Putamen (tissue), 1 donor: ENCODE data around the gene ISCA2.
A peak's percentile ranks its signal among the peaks of the same experiment; 100 is the strongest.
"Not testable (repeated sequence)": the region's sequence is repeated elsewhere in the genome, so short reads cannot be mapped to it uniquely, and the experiment has no call there.

ENCODE experiments used
- DNase-seq: peaks from one replicate; pipeline ENCODE4 v3.0.0-alpha.2; 2016; ENCODE audit warnings: low spot score

ISCA2 gene, protein sequence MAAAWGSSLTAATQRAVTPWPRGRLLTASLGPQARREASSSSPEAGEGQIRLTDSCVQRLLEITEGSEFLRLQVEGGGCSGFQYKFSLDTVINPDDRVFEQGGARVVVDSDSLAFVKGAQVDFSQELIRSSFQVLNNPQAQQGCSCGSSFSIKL

DNA sequence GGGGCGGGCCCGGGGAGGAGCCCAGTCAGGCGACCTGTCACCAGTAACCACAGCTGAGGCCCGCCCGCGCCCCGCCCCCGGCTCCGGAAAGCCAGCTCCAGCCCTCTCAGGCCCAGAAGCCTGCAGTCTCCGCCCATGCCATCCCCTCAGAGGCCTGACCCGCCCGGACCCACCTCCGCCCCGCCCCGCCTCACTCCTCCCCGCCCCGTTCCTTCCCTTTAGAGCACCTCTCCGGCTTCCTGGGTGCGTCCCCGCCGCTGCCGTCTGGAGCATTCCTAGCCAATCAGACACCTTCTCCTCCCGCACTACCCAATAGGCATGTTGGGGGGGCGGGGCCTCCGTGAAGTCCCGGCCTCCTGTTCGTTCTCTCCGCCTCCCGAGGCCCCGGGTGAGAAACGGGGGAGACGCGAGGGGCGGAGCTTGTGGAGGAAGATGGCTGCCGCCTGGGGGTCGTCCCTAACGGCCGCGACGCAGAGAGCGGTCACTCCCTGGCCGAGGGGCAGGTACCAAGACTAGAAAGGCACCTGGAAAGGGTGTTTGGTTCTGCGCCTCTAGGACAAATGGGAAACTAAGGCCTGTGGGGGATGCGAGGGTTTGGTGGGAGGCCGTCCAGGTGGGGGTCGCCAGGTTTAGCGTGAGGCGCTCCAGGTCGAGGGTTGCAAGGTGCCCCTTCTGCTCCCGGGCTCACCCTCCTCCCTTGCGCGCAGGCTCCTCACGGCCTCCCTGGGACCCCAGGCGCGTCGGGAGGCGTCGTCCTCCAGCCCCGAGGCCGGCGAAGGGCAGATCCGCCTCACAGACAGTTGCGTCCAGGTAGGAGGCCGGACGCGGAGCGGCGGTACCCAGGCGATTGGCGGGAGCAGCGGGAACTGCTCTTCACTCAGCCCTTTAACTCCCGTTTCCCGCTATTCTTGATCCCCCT, at the start of gene ISCA2:
Gene ISCA2 (plus strand): TSS at position 423 of the 919 bp plus-strand sequence. CDS start 10 bp downstream, at position 433.
- DNase-seq = peak; percentile 99

DNA sequence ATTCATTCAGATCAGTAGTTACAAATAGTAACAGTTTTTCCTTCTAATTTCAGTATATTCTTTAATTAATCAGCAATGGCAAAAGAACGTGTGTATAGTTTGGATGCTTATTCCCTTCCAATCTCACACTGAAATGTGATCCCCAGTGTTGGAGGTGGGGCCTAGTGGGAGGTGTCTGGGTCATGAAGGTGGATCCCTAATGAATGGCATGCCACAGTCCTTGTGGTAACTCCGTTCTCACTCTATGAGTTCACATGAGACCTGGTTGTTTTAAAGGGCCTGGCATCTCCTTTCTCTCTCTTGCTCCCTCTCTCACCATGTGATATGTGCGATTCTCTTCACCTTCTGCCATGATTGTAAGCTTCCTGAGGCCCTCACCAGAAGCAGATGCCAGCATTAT, 48.7 kb upstream of the ISCA2 start:
- DNase-seq = no peak

DNA sequence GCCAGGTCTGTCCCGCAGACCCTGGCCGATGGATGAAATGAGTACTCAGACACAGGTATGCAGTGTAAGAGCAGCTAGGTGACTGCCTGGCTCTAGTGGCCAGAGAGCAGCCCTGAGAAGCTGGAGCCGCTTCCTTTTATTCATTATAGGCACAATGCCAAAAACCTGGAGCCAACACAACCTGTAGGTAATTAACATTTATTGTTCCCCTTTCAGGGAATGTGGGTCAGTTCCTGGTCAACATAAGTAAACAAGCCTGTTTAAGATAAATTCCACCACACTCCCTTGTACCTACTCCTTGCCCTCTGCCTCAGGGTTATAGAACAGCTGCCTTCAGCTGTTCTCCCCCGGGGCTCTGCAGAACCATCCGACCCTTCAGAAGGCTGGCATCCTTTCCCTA, 39.2 kb upstream of the ISCA2 start:
- not testable (repeated sequence) for DNase-seq

GRCh38 chr14:74456684-74457564, 36.6 kb upstream of the ISCA2 start:
- no peak for DNase-seq

GRCh38 chr14:74457565-74457895, 36.0 kb upstream of the ISCA2 start:
- no peak for DNase-seq

DNA sequence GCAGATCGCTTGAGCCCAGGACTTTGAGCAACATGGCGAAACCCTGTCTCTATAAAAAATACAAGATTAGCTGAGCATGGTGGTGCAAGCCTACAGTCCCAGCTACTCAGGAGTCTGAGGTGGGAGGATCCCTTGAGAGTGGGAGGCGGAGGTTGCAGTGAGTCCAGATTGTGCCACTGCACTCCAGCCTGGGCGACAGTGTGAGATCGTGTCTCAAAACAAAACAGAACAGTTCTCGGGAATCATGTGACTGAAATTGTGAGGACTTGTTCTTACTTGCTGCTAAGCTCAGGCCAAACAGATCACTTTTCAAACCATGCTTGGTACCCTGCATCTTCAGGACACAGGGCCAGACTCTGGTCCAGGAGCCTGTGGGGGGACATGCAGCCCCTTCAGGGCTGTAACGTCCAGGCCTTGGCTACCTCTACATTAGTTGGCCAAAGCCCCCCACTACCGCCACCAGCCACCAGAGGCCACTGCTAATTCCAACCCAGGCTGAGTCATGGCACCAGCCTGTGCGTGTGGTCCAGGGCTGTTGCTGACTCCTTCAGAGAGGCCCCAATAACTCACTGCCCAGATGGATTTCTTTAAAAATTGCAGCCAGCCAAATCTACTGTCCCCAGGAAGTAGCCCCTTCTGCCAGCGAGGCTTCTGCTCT, 34.1 kb upstream of the ISCA2 start:
- no peak for DNase-seq

DNA sequence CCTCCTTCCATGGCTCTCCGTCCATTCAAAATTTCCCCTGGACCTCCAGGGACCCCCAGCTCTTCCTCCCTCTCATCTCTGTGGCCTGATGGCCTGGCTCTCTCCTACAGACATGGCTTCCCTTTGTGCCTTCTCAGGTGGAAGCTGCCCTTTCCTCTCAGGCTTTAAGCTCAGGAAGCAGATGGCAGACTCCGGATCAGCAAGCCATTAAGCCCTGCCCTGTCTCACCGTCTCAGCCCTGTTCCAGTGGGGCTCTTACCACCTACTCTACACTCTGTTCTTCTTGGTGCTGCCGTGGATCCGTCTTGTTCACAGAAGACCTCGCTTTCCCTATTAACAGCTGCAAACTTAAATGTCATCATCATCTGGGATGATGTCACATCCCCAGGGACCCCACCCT, 33.6 kb upstream of the ISCA2 start:
- DNase-seq = no peak

DNA sequence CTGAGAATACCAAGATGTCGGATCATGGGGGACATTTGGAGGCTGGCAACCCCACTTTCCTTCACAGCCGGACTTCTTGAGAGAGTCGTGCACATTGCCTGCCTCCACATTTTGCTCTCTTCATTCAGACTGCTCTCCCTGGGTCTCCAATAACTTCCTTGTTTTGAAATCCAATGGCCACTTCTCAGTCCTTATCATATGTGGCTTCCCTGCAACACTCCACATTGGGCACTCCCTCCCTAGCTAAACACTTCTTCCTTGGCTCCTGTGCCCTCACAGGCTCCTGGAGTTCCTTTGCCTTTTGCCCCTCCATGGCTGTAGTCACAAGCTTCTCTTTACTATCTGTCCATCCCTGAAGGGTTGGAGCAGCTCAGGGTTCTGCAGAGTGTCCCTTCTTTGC, 30.6 kb upstream of the ISCA2 start:
- DNase-seq = no peak

- DNase-seq = peak; percentile 79
Observed at GRCh38 chr14:74463697-74464096, 29.9 kb upstream of the ISCA2 start.

GRCh38 chr14:74464785-74465184, 28.8 kb upstream of the ISCA2 start:
- DNase-seq = peak; percentile 71

DNA sequence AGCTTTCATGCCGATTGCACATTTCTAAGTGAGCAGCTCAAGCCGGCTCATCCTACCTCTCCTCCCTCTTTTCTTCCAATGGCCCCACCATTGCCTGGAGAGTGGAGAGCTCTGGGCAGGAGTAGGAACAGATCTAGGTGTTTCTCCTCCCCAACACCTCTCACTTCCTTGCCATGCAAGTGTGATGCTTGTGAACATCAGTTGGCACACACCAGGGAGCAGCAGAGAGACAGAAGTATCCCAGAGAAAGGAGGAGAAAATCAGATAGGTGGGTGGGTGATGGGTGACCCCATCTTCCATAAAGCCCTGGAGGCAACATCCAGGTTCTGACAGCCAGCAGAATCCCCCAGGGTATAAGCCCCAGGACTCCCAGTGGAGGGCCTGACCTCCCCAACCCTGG, 28.2 kb upstream of the ISCA2 start:
- DNase-seq = no peak

- DNase-seq = no peak
Observed at GRCh38 chr14:74468513-74468912, 25.1 kb upstream of the ISCA2 start.

DNA sequence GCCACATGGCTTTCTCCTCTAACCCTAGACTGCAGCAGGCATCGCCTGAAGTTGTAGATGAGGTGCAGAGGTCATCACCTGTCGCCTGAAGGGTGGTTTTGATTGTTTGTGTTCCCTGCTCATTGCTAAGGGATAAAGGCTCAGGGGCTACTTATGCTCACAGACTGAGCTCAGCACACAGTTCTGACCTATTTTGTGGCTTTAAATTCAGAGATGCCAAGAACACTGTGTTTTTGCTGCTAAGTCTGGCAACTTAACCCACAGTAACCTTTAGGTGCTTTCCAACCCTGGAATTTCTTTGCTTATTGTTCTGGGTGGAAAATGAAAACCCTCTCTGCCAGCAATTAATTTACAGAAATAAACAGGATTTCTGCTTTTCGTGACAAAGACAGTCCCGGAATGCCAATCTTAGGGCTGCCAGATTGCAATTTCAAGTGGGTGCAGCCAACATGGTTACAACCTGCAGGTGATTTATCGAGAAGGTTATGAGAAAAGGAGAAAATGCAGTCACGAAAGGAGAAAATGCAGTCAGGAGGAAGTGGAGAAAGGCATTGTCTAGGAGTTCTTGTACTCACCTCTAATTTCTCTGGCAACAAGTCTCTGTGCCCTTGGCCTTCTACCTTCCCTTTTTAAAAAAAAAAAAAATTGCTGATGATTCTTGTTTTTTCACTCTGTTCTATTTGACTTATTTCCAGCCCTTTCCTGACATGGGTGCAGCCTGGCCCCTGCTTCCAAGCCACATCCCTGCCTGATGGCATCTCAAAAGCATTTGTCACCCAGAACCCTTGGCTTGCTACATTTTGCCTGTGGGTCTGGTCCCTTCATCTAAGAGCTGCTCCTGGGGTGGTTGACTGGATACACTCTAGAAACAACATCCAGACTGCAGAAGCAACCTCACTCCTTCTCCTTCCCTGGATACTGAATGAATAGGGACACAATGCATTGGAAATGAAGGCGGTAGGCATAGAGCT, 23.7 kb upstream of the ISCA2 start:
- DNase-seq = no peak

- no peak for DNase-seq
Observed at GRCh38 chr14:74472601-74473000, 21.0 kb upstream of the ISCA2 start.

DNA sequence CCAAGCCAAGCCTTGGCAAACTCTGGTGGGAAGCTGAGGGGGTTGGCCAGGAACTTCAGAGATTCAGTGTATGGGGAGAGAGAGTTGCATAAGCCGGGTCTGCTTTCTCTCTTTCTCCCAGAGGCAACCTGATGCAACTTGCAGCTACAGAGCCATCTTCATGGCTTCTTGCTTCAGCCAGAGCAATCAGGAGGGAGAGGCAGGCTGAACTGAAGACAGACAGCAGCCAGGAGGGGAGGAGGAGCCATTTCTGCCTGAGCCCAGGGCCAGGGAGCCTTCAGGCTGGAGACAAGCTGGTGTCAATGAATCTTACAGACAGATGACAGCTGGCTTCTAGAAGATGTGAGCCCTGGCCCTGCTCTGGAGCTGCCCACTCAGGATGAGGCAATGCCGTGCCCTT, 19.2 kb upstream of the ISCA2 start:
- DNase-seq = no peak

DNA sequence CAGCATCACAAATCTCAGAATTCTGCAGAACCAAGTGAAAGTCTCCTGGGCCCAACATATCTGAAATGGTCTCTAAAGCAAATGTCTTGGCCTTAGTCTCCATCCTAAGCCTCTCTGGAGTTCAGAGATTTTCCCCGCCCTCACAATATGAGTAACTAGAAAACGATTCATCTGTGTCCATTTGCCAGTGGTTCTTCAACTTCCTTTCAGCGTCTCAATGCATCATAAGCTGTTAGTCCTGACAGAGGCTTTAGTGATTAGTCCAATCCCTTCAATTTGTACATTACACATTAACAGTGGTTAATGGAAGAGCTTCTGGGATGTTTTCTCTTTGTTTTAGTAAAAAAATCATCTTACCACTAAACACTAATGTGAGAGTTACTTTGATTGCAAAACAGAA, 17.9 kb upstream of the ISCA2 start:
- no peak for DNase-seq

DNA sequence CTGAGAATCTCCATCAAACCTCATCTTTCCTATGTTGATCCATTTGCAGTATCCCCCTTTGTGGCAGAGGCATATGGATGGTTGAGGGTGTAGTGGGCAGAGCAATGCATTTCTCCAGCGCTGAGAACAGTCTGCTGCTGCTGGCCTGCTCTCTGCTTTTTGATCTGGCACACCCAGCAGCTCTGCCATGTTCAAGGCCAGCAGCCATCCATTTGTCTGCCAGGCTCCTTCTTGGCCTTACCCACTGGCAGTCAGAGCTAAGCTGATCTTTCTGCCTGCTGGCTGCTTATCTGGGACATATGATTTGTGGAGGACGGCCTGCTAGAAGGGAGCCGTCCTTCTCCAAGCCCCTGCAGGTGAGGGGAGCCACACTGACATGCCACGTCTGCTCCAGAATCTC, 17.5 kb upstream of the ISCA2 start:
- no peak for DNase-seq

GRCh38 chr14:74476607-74477006, 17.0 kb upstream of the ISCA2 start:
- DNase-seq = no peak

- DNase-seq = no peak
Observed at GRCh38 chr14:74478996-74479635, 14.4 kb upstream of the ISCA2 start.

DNA sequence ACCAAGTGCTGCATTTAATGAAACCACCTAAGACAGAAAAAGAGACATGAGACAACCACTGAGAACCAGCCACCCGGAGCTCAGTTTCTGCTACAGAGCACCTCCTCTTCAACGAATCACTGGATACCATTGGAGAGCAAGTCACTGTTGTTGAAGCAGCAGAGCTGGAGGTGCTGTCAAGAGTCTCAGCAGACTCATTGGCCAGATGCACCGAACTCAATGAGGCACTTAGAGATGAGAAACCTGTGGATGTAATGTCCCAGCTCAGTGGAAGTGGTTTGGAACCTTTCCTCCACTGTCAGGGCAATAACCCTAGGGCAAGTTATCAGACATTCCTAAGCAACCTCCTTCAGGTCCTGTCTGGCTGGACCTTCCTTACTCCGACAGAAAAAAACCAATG, 13.5 kb upstream of the ISCA2 start:
- no peak for DNase-seq

- DNase-seq = no peak
Observed at GRCh38 chr14:74482571-74482970, 11.0 kb upstream of the ISCA2 start.
